Measurements from ENCODE around the gene CYLD.
A peak's percentile ranks its signal among the peaks of the same experiment; 100 is the strongest.

The CYLD gene

GRCh38 chr16:50737420-50737959, 4.4 kb upstream of the CYLD start:
- Histone ChIP-seq H3K27me3 (ENCODE audit: insufficient read depth, low read length, poor library complexity) (peaks cover 8% of the 10 kb centered on the region), H3K4me3 (ENCODE audit: low read depth in 1 of 2, low read length in 2 of 2) (no peak overlapping the region), H3K27ac (ENCODE audit: low read length) (no peak overlapping the region), H4K20me1 (ENCODE audit: insufficient read depth, low read length) (no peaks in the 10 kb centered on the region), H3K9ac (ENCODE audit: low read depth, low read length) (no peak overlapping the region), H2AFZ (ENCODE audit: low read depth, low read length) (no peak overlapping the region), H3K36me3 (ENCODE audit: insufficient read depth, low read length) (no peaks in the 10 kb centered on the region), H3K4me2 (ENCODE audit: insufficient read depth, low read length) (no peak overlapping the region), H3K4me1 (ENCODE audit: insufficient read depth, low read length) (peaks cover 9% of the 10 kb centered on the region), H3K79me2 (ENCODE audit: insufficient read depth, low read length) (no peaks in the 10 kb centered on the region), H3K9me3 (ENCODE audit: insufficient read depth, low read length, severe bottlenecking) (no peaks in the 10 kb centered on the region)
- TF ChIP-seq CTCF (IDR thresholded peaks at IDR 0.05; ENCODE audit: borderline replicate concordance, extremely low read depth, low read length, poor library complexity, severe bottlenecking) (no peak), EZH2 (IDR thresholded peaks at IDR 0.05; ENCODE audit: borderline replicate concordance, low read depth, low read length, severe bottlenecking) (no peak)
- ATAC-seq (ENCODE audit: insufficient read depth, low read depth) (no peak), DNase-seq (no peak)

- H3K4me1 ChIP-seq (ENCODE audit: insufficient read depth, low read length), result peaks cover 22% of the 10 kb centered on the region
- no peak overlapping the region for H2AFZ ChIP-seq (ENCODE audit: low read depth, low read length)
Observed at GRCh38 chr16:50739031-50739430, 2.9 kb upstream of the CYLD start.

GRCh38 chr16:50740736-50741135, 1.1 kb upstream of the CYLD start:
- ATAC-seq (ENCODE audit: insufficient read depth, low read depth) (no peak), DNase-seq (no peak)
- Histone ChIP-seq H3K9me3 (ENCODE audit: insufficient read depth, low read length, severe bottlenecking) (no peaks in the 10 kb centered on the region), H3K9ac (ENCODE audit: low read depth, low read length) (no peak overlapping the region), H3K27ac (ENCODE audit: low read length) (no peak overlapping the region), H4K20me1 (ENCODE audit: insufficient read depth, low read length) (no peaks in the 10 kb centered on the region), H2AFZ (ENCODE audit: low read depth, low read length) (no peak overlapping the region), H3K4me3 (ENCODE audit: low read depth in 1 of 2, low read length in 2 of 2) (no peak overlapping the region), H3K4me1 (ENCODE audit: insufficient read depth, low read length) (peaks cover 31% of the 10 kb centered on the region), H3K36me3 (ENCODE audit: insufficient read depth, low read length) (0 out of 2 replicates have a peak, but pooled peaks cover 3% of the 10 kb centered on the region), H3K27me3 (ENCODE audit: insufficient read depth, low read length, poor library complexity) (peaks cover 8% of the 10 kb centered on the region), H3K4me2 (ENCODE audit: insufficient read depth, low read length) (peak overlapping the region; percentile 74; the same call in 1 of the 2 replicates), H3K79me2 (ENCODE audit: insufficient read depth, low read length) (peaks cover 6% of the 10 kb centered on the region; the same call in 1 of the 2 replicates)
- no peak for TF ChIP-seq EZH2 (IDR thresholded peaks at IDR 0.05; ENCODE audit: borderline replicate concordance, low read depth, low read length, severe bottlenecking)
- TF ChIP-seq CTCF (IDR thresholded peaks at IDR 0.05; ENCODE audit: borderline replicate concordance, extremely low read depth, low read length, poor library complexity, severe bottlenecking), result no peak

More at GRCh38 chr16:50739031-50739430, 2.9 kb upstream of the CYLD start:
- DNase-seq, result no peak
- no peak overlapping the region for H3K4me2 ChIP-seq (ENCODE audit: insufficient read depth, low read length)
- H3K27ac ChIP-seq (ENCODE audit: low read length), result no peak overlapping the region
- no peaks in the 10 kb centered on the region for H3K36me3 ChIP-seq (ENCODE audit: insufficient read depth, low read length)
- TF ChIP-seq CTCF (IDR thresholded peaks at IDR 0.05; ENCODE audit: borderline replicate concordance, extremely low read depth, low read length, poor library complexity, severe bottlenecking), result no peak
- TF ChIP-seq EZH2 (IDR thresholded peaks at IDR 0.05; ENCODE audit: borderline replicate concordance, low read depth, low read length, severe bottlenecking), result no peak
- no peak overlapping the region for H3K9ac ChIP-seq (ENCODE audit: low read depth, low read length)
- H4K20me1 ChIP-seq (ENCODE audit: insufficient read depth, low read length), result no peaks in the 10 kb centered on the region
- no peaks in the 10 kb centered on the region for H3K9me3 ChIP-seq (ENCODE audit: insufficient read depth, low read length, severe bottlenecking)
- H3K4me3 ChIP-seq (ENCODE audit: low read depth in 1 of 2, low read length in 2 of 2), result no peak overlapping the region
- H3K79me2 ChIP-seq (ENCODE audit: insufficient read depth, low read length), result peaks cover 6% of the 10 kb centered on the region; the same call in 1 of the 2 replicates
- no peak for ATAC-seq (ENCODE audit: insufficient read depth, low read depth)
- peaks cover 8% of the 10 kb centered on the region for H3K27me3 ChIP-seq (ENCODE audit: insufficient read depth, low read length, poor library complexity)
